H1 (cell line): ENCODE measurements around the gene SOS1. TPM values are rescaled to one million over a fixed set of nuclear protein-coding genes. Genes with fewer than 3 reads are reported as not detected.

Experiments used
- CTCF ChIA-PET: fragments of 300-600 bp; sonication (Branson Sonifier 250); formaldehyde crosslinking; loops from one replicate; lab custom pipeline; 2021; ENCODE audit not compliant: partially characterized antibody; lab: Charles Lee
- POLR2A ChIA-PET: fragments of 300-600 bp; sonication (Branson Sonifier 250); formaldehyde crosslinking; loops from one replicate; lab custom pipeline; 2021; ENCODE audit warnings: inconsistent platforms; ENCODE audit not compliant: partially characterized antibody; lab: Charles Lee
- DNase-seq, 2 experiments: peaks; one replicate each; pipeline versions ENCODE4 v3.0.0 to v3.0.0-alpha.2; 2010 to 2022; ENCODE audit warnings: low spot score in 2 of 2, low read depth in 1 of 2, mixed read lengths in 1 of 2
- FAIRE-seq: peaks from 2 replicates; lab custom pipeline; 2011; peaks lifted over from hg19 to GRCh38; lab: Jason Lieb, UNC
- H2AFZ ChIP-seq: 2 replicates; pipeline ENCODE4 v1.8.1; 2012; ENCODE audit warnings: low read length, inconsistent platforms
- H2AK5ac ChIP-seq: 2 replicates; pipeline ENCODE4 v1.6.1; 2013; ENCODE audit warnings: low read depth, low read length
- H2BK120ac ChIP-seq: replicated peaks from 2 replicates; pipeline ENCODE3; 2013; ENCODE audit warnings: low read depth, low read length, inconsistent platforms
- H2BK12ac ChIP-seq: 2 replicates; pipeline ENCODE4 v1.6.1; 2013; ENCODE audit warnings: low read depth, low read length
- H2BK15ac ChIP-seq: 2 replicates; pipeline ENCODE4 v1.6.1; 2013; ENCODE audit warnings: low read length
- H2BK20ac ChIP-seq: 2 replicates; pipeline ENCODE4 v1.6.1; 2013; ENCODE audit warnings: low read length
- H2BK5ac ChIP-seq: 2 replicates; pipeline ENCODE4 v1.6.1; 2013; ENCODE audit warnings: low read depth, low read length
- H3K14ac ChIP-seq: 2 replicates; pipeline ENCODE4 v1.6.1; 2013; ENCODE audit warnings: inconsistent platforms; ENCODE audit not compliant: insufficient read length
- H3K18ac ChIP-seq: 2 replicates; pipeline ENCODE4 v1.6.1; 2013; ENCODE audit warnings: low read length; ENCODE audit errors: extremely low read depth
- H3K23ac ChIP-seq: 2 replicates; pipeline ENCODE4 v1.6.1; 2013; ENCODE audit warnings: inconsistent platforms; ENCODE audit not compliant: insufficient read length
- H3K23me2 ChIP-seq: 2 replicates; pipeline ENCODE4 v1.6.1; 2013; ENCODE audit warnings: low read depth, low read length
- H3K27ac ChIP-seq: 2 replicates; pipeline ENCODE4 v1.6.1; 2011; ENCODE audit warnings: low read depth, low read length, inconsistent platforms
- H3K27me3 ChIP-seq, 4 experiments: replicated peaks in 1 of 4; 1 replicate in 1 of 4; 2 replicates in 3 of 4; pipeline versions ENCODE4 v1.6.1 to v1.8.1; 2011 to 2013; ENCODE audit warnings: low read length in 3 of 4, mild to moderate bottlenecking in 3 of 4, inconsistent platforms in 2 of 4, mixed read lengths in 2 of 4, moderate library complexity in 1 of 4; ENCODE audit not compliant: control insufficient read depth in 3 of 4, insufficient read depth in 3 of 4; ENCODE audit errors: extremely low read depth in 1 of 4
- H3K36me3 ChIP-seq, 4 experiments: 2 replicates each; pipeline versions ENCODE4 v1.6.1 to v1.8.1; 2011 to 2013; ENCODE audit warnings: mild to moderate bottlenecking in 4 of 4, low read length in 3 of 4, moderate library complexity in 2 of 4, control low read depth in 1 of 4, inconsistent platforms in 1 of 4; ENCODE audit not compliant: insufficient read depth in 4 of 4, control insufficient read depth in 2 of 4
- H3K4ac ChIP-seq: replicated peaks from 2 replicates; pipeline ENCODE3; 2013; ENCODE audit warnings: low read length, low read depth, mixed read lengths, inconsistent platforms; ENCODE audit not compliant: insufficient read length
- H3K4me1 ChIP-seq, 4 experiments: replicated peaks in 1 of 4; 1 replicate in 1 of 4; 2 replicates in 3 of 4; pipeline versions ENCODE4 v1.6.1 to v1.8.1; 2011 to 2013; ENCODE audit warnings: low read length in 3 of 4, inconsistent platforms in 2 of 4, mixed read lengths in 1 of 4; ENCODE audit not compliant: insufficient read depth in 4 of 4, control insufficient read depth in 3 of 4
- H3K4me2 ChIP-seq, 2 experiments: 2 replicates each; pipeline versions ENCODE4 v1.6.1 to v1.8.1; 2011 to 2013; ENCODE audit warnings: low read depth in 2 of 2, low read length in 2 of 2, control low read depth in 1 of 2, inconsistent platforms in 1 of 2, mild to moderate bottlenecking in 1 of 2; ENCODE audit not compliant: insufficient read depth in 1 of 2
- H3K4me3 ChIP-seq, 4 experiments: fragments of 200-600, 300-600 bp in 1 of 4; sonication (generic), shearing (Covaris generic), sonication (Bioruptor Twin) in 1 of 4; 2 replicates each; pipeline versions ENCODE4 v1.5.1 to v1.8.1; 2011 to 2016; ENCODE audit warnings: low read length in 4 of 4, low read depth in 3 of 4, control low read depth in 2 of 4, inconsistent platforms in 2 of 4, mild to moderate bottlenecking in 2 of 4, mixed read lengths in 1 of 4, moderate library complexity in 1 of 4; ENCODE audit not compliant: insufficient read depth in 2 of 4; ENCODE audit errors: extremely low read depth in 1 of 4
- H3K56ac ChIP-seq: replicated peaks from 2 replicates; pipeline ENCODE3; 2013; ENCODE audit warnings: low read depth, mild to moderate bottlenecking, mixed read lengths, low read length, inconsistent platforms; ENCODE audit not compliant: insufficient read length
- H3K79me1 ChIP-seq: 2 replicates; pipeline ENCODE4 v1.6.1; 2013; ENCODE audit warnings: low read depth, low read length, control low read depth
- H3K79me2 ChIP-seq, 2 experiments: 2 replicates each; pipeline versions ENCODE4 v1.6.1 to v1.8.1; 2012 to 2013; ENCODE audit warnings: low read length in 2 of 2, mild to moderate bottlenecking in 2 of 2, inconsistent platforms in 1 of 2; ENCODE audit not compliant: insufficient read depth in 2 of 2, control insufficient read depth in 1 of 2
- H3K9ac ChIP-seq, 4 experiments: replicated peaks in 1 of 4; 1 replicate in 1 of 4; 2 replicates in 3 of 4; pipeline versions ENCODE4 v1.6.1 to v1.8.1; 2011 to 2013; ENCODE audit warnings: low read depth in 3 of 4, low read length in 3 of 4, control low read depth in 2 of 4, mild to moderate bottlenecking in 2 of 4, moderate library complexity in 2 of 4, inconsistent platforms in 1 of 4; ENCODE audit errors: extremely low read depth in 1 of 4
- H3K9me3 ChIP-seq, 2 experiments: 2 replicates each; pipeline versions ENCODE4 v1.6.1 to v1.8.1; 2012 to 2013; ENCODE audit warnings: mild to moderate bottlenecking in 2 of 2, moderate library complexity in 2 of 2, control low read depth in 1 of 2, inconsistent platforms in 1 of 2, low read depth in 1 of 2, low read length in 1 of 2, mixed read lengths in 1 of 2; ENCODE audit not compliant: insufficient read depth in 2 of 2
- H4K20me1 ChIP-seq, 2 experiments: replicated peaks in 1 of 2; 2 replicates each; pipeline versions ENCODE3 to v1.8.1; 2011 to 2013; ENCODE audit warnings: inconsistent platforms in 2 of 2, low read length in 2 of 2, mild to moderate bottlenecking in 1 of 2; ENCODE audit not compliant: insufficient read depth in 2 of 2, control insufficient read depth in 1 of 2
- H4K5ac ChIP-seq: 2 replicates; pipeline ENCODE4 v1.6.1; 2013; ENCODE audit warnings: low read length, low read depth, mixed read lengths, inconsistent platforms; ENCODE audit not compliant: insufficient read length
- H4K8ac ChIP-seq: 2 replicates; pipeline ENCODE4 v1.8.0; 2013; ENCODE audit warnings: mild to moderate bottlenecking, moderate library complexity, low read length, inconsistent platforms; ENCODE audit not compliant: insufficient read depth; ENCODE audit errors: extremely low read depth
- H4K91ac ChIP-seq: replicated peaks from 2 replicates; pipeline ENCODE3; 2013; ENCODE audit warnings: low read length, mixed read lengths, inconsistent platforms; ENCODE audit not compliant: insufficient read length
- ASH2L ChIP-seq: fragments of 200-600, 300-600 bp; sonication (generic); IDR thresholded peaks from one replicate; pipeline ENCODE4 v1.7.1; 2017; ENCODE audit warnings: low read length
- ATF2 ChIP-seq: IDR thresholded peaks from 2 replicates; pipeline ENCODE4 v1.6.1; 2012; ENCODE audit warnings: low read length, inconsistent platforms
- ATF3 ChIP-seq: IDR thresholded peaks from 2 replicates; pipeline ENCODE4 v1.6.1; 2011; ENCODE audit warnings: low read depth, mild to moderate bottlenecking, low read length; ENCODE audit not compliant: insufficient read depth
- E2F6 ChIP-seq: IDR thresholded peaks from 2 replicates; pipeline ENCODE4 v1.6.1; 2012; ENCODE audit warnings: inconsistent platforms
- JUND ChIP-seq: IDR thresholded peaks from 2 replicates; pipeline ENCODE4 v1.6.1; 2011; ENCODE audit warnings: mild to moderate bottlenecking, improper control_type of control experiment, low read length
- RBBP5 ChIP-seq: IDR thresholded peaks from 2 replicates; pipeline ENCODE4 v1.7.1; 2012; ENCODE audit warnings: low read depth, mild to moderate bottlenecking, inconsistent platforms, low read length, moderate library complexity, borderline replicate concordance
- WGBS, 2 experiments: shearing (Covaris generic) in 1 of 2; methylation state at CpG; one replicate each; pipeline versions ENCODE4 v1.1.6 to v1.1.7; 2013 to 2015; ENCODE audit warnings: low lambda C conversion rate in 2 of 2, mixed read lengths in 2 of 2, inconsistent platforms in 1 of 2, low coverage in 1 of 2, missing lambda C conversion rate in 1 of 2; ENCODE audit not compliant: insufficient replicate concordance in 2 of 2, insufficient coverage in 1 of 2, insufficient read length in 1 of 2; ENCODE audit errors: extremely low coverage in 1 of 2, missing lambda C conversion rate in 1 of 2; 5-methylcytosine and 5-hydroxymethylcytosine counted together
- polyA plus RNA-seq, 7 experiments: library from polyadenylated mRNA; depleted of rRNA in 3 of 7; stranded (reverse) in 5 of 7; unstranded in 2 of 7; fragments of >200 nt in 5 of 7; fragments of 200-250 nt in 2 of 7; gene quantifications; 1 replicate in 5 of 7; 2 replicates in 1 of 7; 4 replicates in 1 of 7; pipeline versions ENCODE4 v1.2.1 to v1.2.3, GENCODE V29; 2011 to 2013; ENCODE audit warnings: missing spikeins in 2 of 7, mixed read lengths in 2 of 7
- total RNA-seq: library from RNA; stranded (reverse); fragmentation: NEBNext Ultra II Directional; extraction: Animal tissue kit (Norgen Biotek cat#: 25700); gene quantifications from 2 replicates; pipeline ENCODE4 v1.2.1, GENCODE V29; 2021

Gene SOS1
- total and polyA plus RNA-seq, 2 of the 8 experiments (the other 6 are each of a cell fraction or from before 2014, with no cell fraction given), result 25.7 to 27.0 TPM

- Histone ChIP-seq H2AK5ac (no peak overlapping the region), H3K36me3 (peaks cover 0 to 11% (median 4%) of the 10 kb centered on the region in 4 experiments; a peak in 4 of 8 replicates), H3K56ac (no peak overlapping the region), H2BK15ac (no peak overlapping the region), H3K4me3 (no peak overlapping the region), H2BK12ac (no peak overlapping the region), H3K14ac (no peak overlapping the region), H4K91ac (no peak overlapping the region), H3K79me2 (no peaks in the 10 kb centered on the region), H4K5ac (no peak overlapping the region), H3K9me3 (no peaks in the 10 kb centered on the region), H4K8ac (no peak overlapping the region), H3K23me2 (no peaks in the 10 kb centered on the region), H3K4ac (no peak overlapping the region), H2BK5ac (no peak overlapping the region), H3K27ac (no peak overlapping the region), H2AFZ (no peak overlapping the region), H3K18ac (no peak overlapping the region), H2BK120ac (no peak overlapping the region), H3K27me3 (no peaks in the 10 kb centered on the region), H3K4me1 (peaks cover 0 to 3% (median 0%) of the 10 kb centered on the region in 4 experiments; a peak in 1 of 7 replicates), H4K20me1 (no peaks in the 10 kb centered on the region), H2BK20ac (no peak overlapping the region), H3K23ac (no peak overlapping the region), H3K79me1 (no peaks in the 10 kb centered on the region), H3K9ac (no peak overlapping the region), H3K4me2 (no peak overlapping the region)
- ChIA-PET CTCF (interaction anchor here (0.6 to 1.0 kb wide), 3 partner anchors 14 to 665 kb away, joined by 3 read pairs; no protein-coding TSS in a partner anchor), POLR2A (interaction anchor here (1.5 kb wide), 1 partner anchor 21 kb away, joined by 3 read pairs; no protein-coding TSS in a partner anchor)
- DNase-seq (no peak), FAIRE-seq (no peak)
- 83% methylated on average over 3 of the region's 3 CpGs; no CpG with 5 or more reads in 1 of the 2 experiments for WGBS, 2 experiments
- no peak for TF ChIP-seq E2F6
- no peak for TF ChIP-seq RBBP5
- no peak for TF ChIP-seq ASH2L
- no peak for TF ChIP-seq ATF2
- TF ChIP-seq ATF3, result no peak
- no peak for TF ChIP-seq JUND
Measured at GRCh38 chr2:38981003-38981669, 139.7 kb downstream of the SOS1 start.
